Esophagus muscularis mucosa (tissue), 3 donors: ENCODE data around the gene MSH3.

Experiments used
- CTCF ChIP-seq, 3 experiments: fragments of 200-600 bp in 2 of 3; fragments of 450-650 bp in 1 of 3; sonication (generic) in 2 of 3; IDR thresholded peaks; one replicate each; pipeline ENCODE4 v1.5.1; 2017 to 2019; ENCODE audit warnings: antibody characterized with exemption in 3 of 3, mild to moderate bottlenecking in 2 of 3, moderate library complexity in 1 of 3
- POLR2A ChIP-seq: fragments of 450-650 bp; IDR thresholded peaks from one replicate; pipeline ENCODE4 v1.6.1; 2017; ENCODE audit warnings: antibody characterized with exemption, moderate library complexity, mild to moderate bottlenecking, low read depth
- POLR2AphosphoS5 ChIP-seq, 2 donors: sonication (generic); formaldehyde crosslinking; IDR thresholded peaks; one replicate each; pipeline ENCODE4 v1.6.1; 2017; ENCODE audit warnings: antibody characterized with exemption in 2 of 2

GRCh38 chr5:80722916-80723315, 68.5 kb downstream of the MSH3 start:
- TF ChIP-seq CTCF (IDR thresholded peaks at IDR 0.05): no peak
- TF ChIP-seq POLR2A: no peak
- TF ChIP-seq POLR2AphosphoS5 (IDR thresholded peaks at IDR 0.05): no peak
